ENCODE results near the gene NEK11. TPM values are rescaled to one million over a fixed set of nuclear protein-coding genes. Genes with fewer than 3 reads are reported as not detected.

The NEK11 gene
- total RNA-seq, 2 donors from 2014 or later, result 1.6 to 2.2 TPM

GRCh38 chr3:131169331-131169730, 142.7 kb downstream of the NEK11 start:
- DNase-seq (ENCODE audit: low spot score in 2 of 2) (no peak), ATAC-seq (no peak)
- no peaks in the 10 kb centered on the region for H3K36me3 Mint-ChIP-seq
- H3K27ac Mint-ChIP-seq, result no peak overlapping the region
- H3K9me3 Mint-ChIP-seq, result peaks cover 0 to 4% of the 10 kb centered on the region in 2 donors

- ATAC-seq, result no peak
- Mint-ChIP-seq H3K9me3 (peaks cover 0 to 4% of the 10 kb centered on the region in 2 donors), H3K36me3 (no peaks in the 10 kb centered on the region), H3K27ac (no peak overlapping the region)
- DNase-seq (ENCODE audit: low spot score in 2 of 2), result no peak
Observed at GRCh38 chr3:131172502-131173200, 146.0 kb downstream of the NEK11 start.

DNA sequence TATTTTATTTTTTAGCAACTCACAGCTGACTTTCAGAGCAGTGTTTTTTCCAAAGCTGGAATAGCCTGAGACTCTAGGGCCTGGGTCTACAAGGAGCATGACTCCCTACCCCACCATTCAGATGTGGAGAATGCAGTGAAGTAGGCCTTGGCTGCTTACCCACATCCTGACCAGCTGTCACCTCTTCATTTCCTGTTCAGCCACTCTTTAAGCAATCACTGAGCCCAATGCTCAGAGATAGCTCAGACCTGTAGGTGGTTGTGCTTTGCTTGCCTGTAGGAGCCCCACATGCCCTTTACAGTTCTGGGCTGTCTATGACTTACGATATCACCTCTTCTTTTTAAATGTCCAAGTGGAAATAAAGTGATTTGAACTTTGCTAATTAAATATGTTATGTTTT, 148.1 kb downstream of the NEK11 start:
- no peak overlapping the region for H3K27ac Mint-ChIP-seq
- H3K36me3 Mint-ChIP-seq, result no peaks in the 10 kb centered on the region
- H3K9me3 Mint-ChIP-seq, result peaks cover 0 to 4% of the 10 kb centered on the region in 2 donors
- ATAC-seq (peak; percentile 58 to 91), DNase-seq (ENCODE audit: low spot score in 2 of 2) (no peak)

- ATAC-seq (no peak), DNase-seq (ENCODE audit: low spot score in 2 of 2) (no peak)
- peaks cover 0 to 5% of the 10 kb centered on the region in 2 donors for H3K36me3 Mint-ChIP-seq
- peaks cover 5 to 7% of the 10 kb centered on the region in 2 donors for H3K9me3 Mint-ChIP-seq
- H3K27ac Mint-ChIP-seq, result no peak overlapping the region
Observed at GRCh38 chr3:131178710-131179375, 152.2 kb downstream of the NEK11 start.

DNA sequence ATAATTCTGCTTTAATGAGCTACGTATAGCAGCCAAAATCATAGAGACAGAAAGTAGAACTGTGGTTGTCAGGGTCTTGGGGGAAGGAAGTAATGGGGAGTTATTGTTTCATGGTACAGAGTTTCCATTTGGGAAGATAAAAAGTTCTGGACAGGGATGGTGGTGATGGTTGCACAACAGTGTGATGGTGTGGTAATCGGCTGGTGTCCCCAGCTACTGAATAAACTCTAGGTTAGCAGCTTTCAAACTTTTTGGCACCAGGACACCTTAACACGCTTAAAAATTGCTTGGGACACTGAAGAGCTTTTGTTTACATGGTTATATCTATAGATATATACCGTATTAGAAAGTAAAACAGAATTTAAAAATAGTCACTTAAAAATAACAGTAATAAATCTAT, 166.0 kb downstream of the NEK11 start:
- Mint-ChIP-seq H3K27ac (no peak overlapping the region), H3K36me3 (peaks cover 0 to 5% of the 10 kb centered on the region in 2 donors), H3K9me3 (no peaks in the 10 kb centered on the region)
- no peak for ATAC-seq
- no peak for DNase-seq (ENCODE audit: low spot score in 2 of 2)

DNA sequence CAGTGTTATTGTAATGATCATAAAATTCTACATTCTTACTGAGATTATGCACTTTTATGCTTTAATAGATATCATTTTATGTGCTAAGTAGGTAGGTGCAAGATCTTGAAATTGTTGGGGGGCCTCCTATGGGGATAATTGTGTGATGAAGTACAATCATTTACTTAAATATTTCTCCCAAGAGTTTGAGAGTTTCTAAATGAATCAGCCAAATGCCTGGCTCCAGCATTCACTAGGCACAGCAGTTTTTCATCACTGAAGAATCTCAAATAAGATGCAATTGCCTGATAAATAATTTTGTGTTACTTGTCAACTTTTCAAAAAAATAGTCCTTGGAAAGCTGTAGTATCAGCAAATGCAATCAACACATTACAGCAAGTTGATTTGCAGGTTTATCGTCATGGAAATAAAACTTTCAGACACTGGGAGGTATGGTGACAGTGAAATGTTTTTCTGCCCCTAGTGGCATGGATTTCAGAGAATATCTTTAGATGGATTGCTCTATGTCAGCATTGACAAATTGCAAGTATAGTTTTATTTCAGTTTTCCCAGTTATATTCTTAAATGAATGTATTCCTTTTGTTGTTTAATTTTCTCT, 167.1 kb downstream of the NEK11 start:
- Mint-ChIP-seq H3K27ac (no peak overlapping the region), H3K9me3 (no peaks in the 10 kb centered on the region), H3K36me3 (peaks cover 0 to under 1% of the 10 kb centered on the region in 2 donors)
- ATAC-seq (no peak), DNase-seq (ENCODE audit: low spot score in 2 of 2) (no peak)

- DNase-seq (ENCODE audit: low spot score in 2 of 2), result no peak
- no peak for ATAC-seq
- Mint-ChIP-seq H3K9me3 (no peaks in the 10 kb centered on the region), H3K36me3 (no peaks in the 10 kb centered on the region), H3K27ac (no peak overlapping the region)
Observed at GRCh38 chr3:131194816-131195215, 168.1 kb downstream of the NEK11 start.

DNA sequence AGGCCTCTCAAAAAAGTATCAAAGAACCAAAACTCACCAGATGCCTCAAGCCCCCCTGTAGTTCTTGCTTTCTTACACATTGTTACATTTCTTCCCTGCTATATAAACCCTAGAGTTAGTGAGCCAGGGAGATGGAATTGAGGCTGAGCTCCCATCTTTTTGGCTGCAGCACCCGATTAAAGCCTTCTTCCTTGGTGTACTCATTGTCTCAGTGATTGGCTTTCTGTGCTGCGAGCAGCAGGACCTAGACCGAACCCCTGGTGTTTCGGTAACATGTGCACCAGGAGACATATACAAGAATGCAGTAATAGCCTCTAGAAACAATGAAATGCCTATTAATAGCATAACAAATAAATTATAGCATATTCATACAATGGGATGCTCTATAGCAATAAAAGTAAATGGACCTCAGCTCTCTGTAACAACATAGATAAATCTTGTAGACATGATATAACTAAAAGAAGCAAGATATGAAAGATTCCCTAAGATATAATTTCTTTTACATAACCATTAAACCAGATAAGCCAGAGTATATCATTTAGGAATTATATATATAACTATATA, 174.0 kb downstream of the NEK11 start:
- ATAC-seq, result no peak
- no peak for DNase-seq (ENCODE audit: low spot score in 2 of 2)
- peaks cover 4% of the 10 kb centered on the region in 2 donors for H3K9me3 Mint-ChIP-seq
- peaks cover 0 to 8% of the 10 kb centered on the region in 2 donors for H3K36me3 Mint-ChIP-seq
- no peak overlapping the region for H3K27ac Mint-ChIP-seq

DNA sequence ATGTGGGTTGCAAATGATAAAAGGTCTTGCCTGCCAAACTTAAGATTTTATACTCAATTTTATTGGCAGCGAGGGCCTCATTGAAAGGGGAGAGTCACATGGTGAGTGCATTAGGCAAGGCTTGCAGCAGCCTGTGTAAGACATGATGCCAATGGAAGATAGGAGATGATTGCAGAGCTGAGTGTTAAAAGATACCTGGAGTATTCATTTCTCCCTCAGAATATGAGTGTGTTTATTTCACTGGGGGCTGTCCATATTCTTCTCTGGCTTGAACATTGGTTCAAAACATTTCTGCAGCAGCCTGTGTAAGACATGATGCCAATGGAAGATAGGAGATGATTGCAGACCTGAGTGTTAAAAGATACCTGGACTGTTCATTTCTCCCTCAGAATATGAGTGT, 189.7 kb downstream of the NEK11 start:
- Mint-ChIP-seq H3K9me3 (peaks cover 3 to 4% of the 10 kb centered on the region in 2 donors), H3K27ac (no peak overlapping the region), H3K36me3 (peaks cover 0 to 9% of the 10 kb centered on the region in 2 donors)
- peak in 1 of 2 donors; percentile 44 for ATAC-seq
- no peak for DNase-seq (ENCODE audit: low spot score in 2 of 2)

DNA sequence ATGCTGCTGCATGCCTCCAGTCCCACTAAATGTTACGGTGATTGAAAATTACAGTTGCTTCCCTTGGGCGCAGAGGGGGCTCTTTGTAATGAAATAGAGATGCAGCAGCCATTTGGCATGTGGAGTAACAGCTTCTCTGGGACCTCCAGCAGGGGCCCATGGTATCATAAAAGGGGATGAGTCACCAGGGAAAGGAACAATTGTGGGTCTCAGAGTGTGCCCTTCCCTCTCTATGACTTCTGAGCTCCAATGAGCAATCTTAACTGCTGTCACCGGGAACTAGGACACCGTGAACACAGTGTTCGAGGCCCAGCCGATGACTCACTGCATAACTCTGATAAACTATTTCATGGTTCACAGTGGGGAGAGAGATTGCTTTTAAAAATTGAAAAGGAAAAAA, 190.1 kb downstream of the NEK11 start:
- Mint-ChIP-seq H3K27ac (no peak overlapping the region), H3K9me3 (peaks cover 0 to under 1% of the 10 kb centered on the region in 2 donors), H3K36me3 (peaks cover 0 to 4% of the 10 kb centered on the region in 2 donors)
- DNase-seq (ENCODE audit: low spot score in 2 of 2), result no peak
- ATAC-seq, result peak in 1 of 2 donors; percentile 55

DNA sequence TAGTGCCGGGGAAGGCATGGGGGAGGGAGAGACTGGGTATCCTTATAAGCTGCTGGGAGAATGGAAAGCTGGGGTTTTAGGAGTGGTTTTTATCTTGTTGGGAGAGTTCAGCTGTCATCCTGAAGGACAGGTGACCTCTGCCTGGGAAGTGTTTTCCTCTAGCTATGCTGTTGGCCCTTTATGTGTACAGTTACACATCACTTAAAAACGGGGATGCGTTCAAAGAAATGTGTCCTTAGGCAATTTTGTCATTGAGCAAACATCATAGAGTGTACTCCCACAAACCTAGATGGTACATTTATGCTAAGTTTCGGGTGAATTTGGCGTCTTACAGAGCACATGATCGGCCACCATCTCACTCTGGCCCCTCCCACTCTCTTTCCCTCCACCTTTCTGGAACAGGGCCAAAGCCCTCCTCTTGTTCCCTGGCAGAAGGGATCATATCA, 190.6 kb downstream of the NEK11 start:
- H3K27ac Mint-ChIP-seq, result no peak overlapping the region
- ATAC-seq (no peak), DNase-seq (ENCODE audit: low spot score in 2 of 2) (no peak)
- no peaks in the 10 kb centered on the region for H3K9me3 Mint-ChIP-seq
- H3K36me3 Mint-ChIP-seq, result no peaks in the 10 kb centered on the region

DNA sequence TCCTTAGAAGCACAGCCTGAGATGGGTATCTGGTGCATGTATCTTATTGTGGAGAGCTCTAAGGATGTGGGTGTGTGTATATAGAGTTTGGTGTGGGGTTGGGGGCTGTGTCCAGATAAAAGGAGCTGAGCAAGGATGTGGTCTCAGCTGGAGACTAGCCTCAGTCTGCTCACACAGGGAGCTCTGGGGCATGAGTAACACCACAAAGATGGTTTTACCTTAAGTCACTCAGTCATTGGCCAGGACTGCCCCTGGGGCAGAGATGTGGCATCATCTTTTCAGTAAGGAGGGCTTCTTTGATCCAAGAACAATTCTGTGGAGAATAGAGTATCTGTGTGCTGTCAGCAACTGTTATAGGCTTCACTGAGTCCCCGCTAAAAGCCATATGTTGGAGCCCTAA, 191.5 kb downstream of the NEK11 start:
- DNase-seq (ENCODE audit: low spot score in 2 of 2) (no peak), ATAC-seq (no peak)
- Mint-ChIP-seq H3K9me3 (no peaks in the 10 kb centered on the region), H3K36me3 (no peaks in the 10 kb centered on the region), H3K27ac (no peak overlapping the region)

DNA sequence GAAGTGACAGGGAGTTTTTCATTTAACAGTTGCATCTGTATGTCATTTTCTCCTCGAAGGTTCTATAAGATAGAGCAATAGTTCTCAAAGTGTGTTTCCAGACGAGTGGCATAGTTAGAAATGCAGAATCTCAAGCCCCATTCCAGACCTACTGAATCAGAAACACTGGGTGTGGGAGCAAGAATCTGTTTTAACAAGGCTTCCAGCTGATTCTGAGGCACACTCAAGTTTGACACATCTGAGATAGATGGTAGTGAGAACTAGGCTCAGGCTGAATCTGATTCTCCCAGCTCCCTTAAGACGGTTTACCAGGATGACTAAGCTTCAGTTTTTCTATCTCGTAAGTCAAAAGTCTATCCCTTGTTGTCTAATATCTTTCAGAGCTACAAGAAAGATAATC, 195.1 kb downstream of the NEK11 start:
- DNase-seq (ENCODE audit: low spot score in 2 of 2), result no peak
- Mint-ChIP-seq H3K9me3 (no peaks in the 10 kb centered on the region), H3K36me3 (no peaks in the 10 kb centered on the region), H3K27ac (no peak overlapping the region)
- ATAC-seq, result no peak

DNA sequence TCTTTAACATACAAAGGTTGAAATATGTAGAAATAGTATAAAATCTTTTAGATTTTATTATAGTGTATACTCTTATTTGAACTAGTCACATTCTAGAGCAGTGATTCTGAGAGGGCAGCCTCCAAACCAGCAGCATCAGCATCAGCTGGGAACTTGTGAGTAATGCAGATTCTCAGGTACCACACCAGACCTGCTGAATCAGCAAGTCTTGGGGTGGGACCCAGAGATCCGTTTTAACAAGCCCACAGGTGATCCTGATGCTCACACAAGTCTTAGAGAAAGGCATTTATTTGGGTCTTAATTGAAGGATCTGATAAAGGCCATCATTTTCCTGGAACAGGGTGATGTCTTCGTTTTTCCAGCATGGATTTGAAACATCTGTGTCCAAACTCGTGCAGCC, 195.9 kb downstream of the NEK11 start:
- Mint-ChIP-seq H3K27ac (no peak overlapping the region), H3K36me3 (no peaks in the 10 kb centered on the region), H3K9me3 (no peaks in the 10 kb centered on the region)
- ATAC-seq (no peak), DNase-seq (ENCODE audit: low spot score in 2 of 2) (no peak)

DNA sequence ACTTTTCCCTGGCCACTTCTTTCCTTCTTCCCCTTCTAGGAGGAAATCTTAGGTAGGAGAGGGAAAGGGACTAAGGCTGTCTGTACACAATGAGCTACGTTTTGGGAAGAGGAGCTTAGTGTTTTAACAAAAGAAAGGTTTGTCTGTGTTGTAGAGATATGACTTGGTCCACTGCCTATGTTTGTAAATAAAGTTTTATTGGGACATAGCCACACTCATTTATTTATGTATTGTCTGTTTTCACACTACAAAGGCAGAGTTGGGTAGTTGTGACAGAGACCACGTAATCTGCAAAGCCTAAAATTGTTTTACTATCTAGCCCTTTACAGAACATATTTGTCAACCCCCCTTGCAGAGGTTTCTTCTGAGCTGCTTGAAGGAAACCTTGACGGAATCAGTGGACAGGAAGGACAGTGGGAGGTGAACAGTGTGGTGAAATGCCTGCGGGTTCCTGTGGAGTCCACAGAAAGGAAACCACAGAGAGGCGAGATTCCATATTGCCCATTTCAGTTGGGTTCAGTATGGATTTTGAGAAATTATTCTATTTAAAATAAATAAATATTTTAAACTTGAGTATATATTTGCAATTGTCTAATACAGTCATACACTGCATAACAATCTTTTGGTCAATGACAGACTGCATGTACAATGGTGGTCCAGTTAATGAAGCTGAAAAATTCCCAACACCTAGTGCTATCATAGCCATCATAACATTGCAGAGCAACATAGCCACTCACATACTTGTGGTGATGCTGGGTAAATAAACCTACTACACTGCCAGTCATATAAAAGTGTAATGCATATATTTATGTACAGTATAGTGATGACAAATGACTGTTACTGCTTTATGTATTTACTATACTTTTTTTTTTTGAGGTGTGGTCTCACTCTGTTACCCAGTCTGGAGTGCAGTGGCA, 197.0 kb downstream of the NEK11 start:
- H3K9me3 Mint-ChIP-seq, result no peaks in the 10 kb centered on the region
- H3K36me3 Mint-ChIP-seq, result no peaks in the 10 kb centered on the region
- ATAC-seq, result no peak
- DNase-seq (ENCODE audit: low spot score in 2 of 2), result no peak
- no peak overlapping the region for H3K27ac Mint-ChIP-seq

DNA sequence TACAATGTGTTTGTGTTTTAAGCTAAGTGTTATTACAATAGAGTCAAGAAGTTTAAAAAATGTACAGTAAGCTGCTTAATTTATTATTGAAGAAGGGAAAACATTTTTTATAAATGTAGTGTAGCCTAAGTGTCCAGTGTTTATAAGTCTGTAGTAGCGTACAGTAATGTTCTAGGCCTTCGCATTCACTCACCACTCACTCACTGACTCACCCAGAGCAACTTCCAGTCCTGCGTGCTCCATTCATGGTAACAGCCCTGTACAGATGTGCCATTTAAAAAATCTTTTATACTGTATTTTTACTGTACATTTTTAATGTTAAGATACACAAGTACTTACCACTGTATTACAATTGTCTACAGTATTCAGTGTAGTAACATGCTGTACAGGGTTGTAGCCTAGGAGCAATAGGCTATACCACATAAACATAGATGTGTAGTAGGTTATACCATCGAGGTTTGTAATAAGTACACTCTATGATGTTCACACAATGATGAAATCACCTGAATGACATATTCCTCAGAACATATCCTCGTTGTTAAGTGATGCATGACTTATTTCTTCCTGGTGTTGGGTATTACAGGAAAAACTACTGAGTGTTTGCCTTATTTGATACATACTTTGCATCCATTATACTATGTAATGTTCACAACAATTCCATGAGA, 198.3 kb downstream of the NEK11 start:
- ATAC-seq, result no peak
- DNase-seq (ENCODE audit: low spot score in 2 of 2), result no peak
- no peak overlapping the region for H3K27ac Mint-ChIP-seq
- no peaks in the 10 kb centered on the region for H3K36me3 Mint-ChIP-seq
- no peaks in the 10 kb centered on the region for H3K9me3 Mint-ChIP-seq
